CD4-positive, alpha-beta T cell treated with Interleukin-2 at 100 ng/mL for 4 hours (primary cell): Measurements from ENCODE around the gene NDUFB2.
"Not testable (repeated sequence)": the region's sequence is repeated elsewhere in the genome, so short reads cannot be mapped to it uniquely, and the experiment has no call there.

Experiments used
- DNase-seq: peaks from one replicate; pipeline ENCODE4 v3.0.0-alpha.2; 2020; ENCODE audit warnings: low spot score

NDUFB2 gene

GRCh38 chr7:140689199-140690152, 7.0 kb upstream of the NDUFB2 start:
- DNase-seq, result no peak

GRCh38 chr7:140691376-140692045, 5.0 kb upstream of the NDUFB2 start:
- no peak for DNase-seq

GRCh38 chr7:140693849-140694248, 2.7 kb upstream of the NDUFB2 start:
- DNase-seq, result not testable (repeated sequence)

- no peak for DNase-seq
Measured at GRCh38 chr7:140694592-140694991, 1.9 kb upstream of the NDUFB2 start.

- DNase-seq, result no peak
Measured at GRCh38 chr7:140695381-140695780, 1.1 kb upstream of the NDUFB2 start.

GRCh38 chr7:140696024-140696679, 356 bp upstream of the NDUFB2 start:
- DNase-seq, result peak; percentile 91

- no peak for DNase-seq
Measured at GRCh38 chr7:140697447-140698143, 1.1 kb downstream of the NDUFB2 start.

- DNase-seq, result no peak
Measured at GRCh38 chr7:140698477-140698876, 2.0 kb downstream of the NDUFB2 start.

- DNase-seq, result no peak
Measured at GRCh38 chr7:140702774-140703173, 6.3 kb downstream of the NDUFB2 start.

GRCh38 chr7:140704205-140704604, 7.7 kb downstream of the NDUFB2 start:
- DNase-seq, result no peak

- no peak for DNase-seq
Measured at GRCh38 chr7:140707132-140707531, 10.6 kb downstream of the NDUFB2 start.

- DNase-seq, result not testable (repeated sequence)
Measured at GRCh38 chr7:140708764-140709163, 12.3 kb downstream of the NDUFB2 start.

GRCh38 chr7:140712392-140712791, 15.9 kb downstream of the NDUFB2 start:
- DNase-seq, result not testable (repeated sequence)

GRCh38 chr7:140714331-140715040, 18.0 kb downstream of the NDUFB2 start:
- no peak for DNase-seq

GRCh38 chr7:140719721-140720120, 23.2 kb downstream of the NDUFB2 start:
- DNase-seq, result no peak

GRCh38 chr7:140722254-140722653, 25.7 kb downstream of the NDUFB2 start:
- no peak for DNase-seq

GRCh38 chr7:140723006-140723405, 26.5 kb downstream of the NDUFB2 start:
- DNase-seq, result peak; percentile 34

- no peak for DNase-seq
Measured at GRCh38 chr7:140723574-140723973, 27.1 kb downstream of the NDUFB2 start.

GRCh38 chr7:140724706-140725105, 28.2 kb downstream of the NDUFB2 start:
- no peak for DNase-seq

- DNase-seq, result no peak
Measured at GRCh38 chr7:140726281-140726680, 29.8 kb downstream of the NDUFB2 start.

GRCh38 chr7:140732416-140732815, 35.9 kb downstream of the NDUFB2 start:
- no peak for DNase-seq
